ENCODE results near the gene SOCS1. TPM values are rescaled to one million over a fixed set of nuclear protein-coding genes. Genes with fewer than 3 reads are reported as not detected.

Gene SOCS1
- total RNA-seq, 1 donor from 2014 or later = 6.9 TPM

DNA sequence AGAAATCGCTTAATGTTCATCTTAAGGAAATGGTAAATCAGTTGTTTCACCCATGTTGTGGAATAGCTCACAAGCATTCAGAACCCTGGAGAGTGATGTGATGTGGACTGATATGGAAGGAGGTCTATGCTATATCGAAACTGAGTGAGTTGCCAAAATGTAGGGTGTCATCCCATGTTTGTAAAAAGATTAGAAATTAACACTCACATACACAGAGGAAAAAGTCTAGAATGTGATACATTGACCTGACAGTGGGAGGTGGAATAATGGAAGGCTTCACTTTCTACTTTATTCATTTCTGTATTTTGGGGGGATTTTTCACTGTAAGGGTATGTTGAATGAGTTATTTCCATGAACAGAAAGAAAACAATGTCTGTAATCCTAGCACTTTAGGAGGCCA lies 29.8 kb upstream of the SOCS1 start:
- no peak for DNase-seq (ENCODE audit: low spot score)

DNA sequence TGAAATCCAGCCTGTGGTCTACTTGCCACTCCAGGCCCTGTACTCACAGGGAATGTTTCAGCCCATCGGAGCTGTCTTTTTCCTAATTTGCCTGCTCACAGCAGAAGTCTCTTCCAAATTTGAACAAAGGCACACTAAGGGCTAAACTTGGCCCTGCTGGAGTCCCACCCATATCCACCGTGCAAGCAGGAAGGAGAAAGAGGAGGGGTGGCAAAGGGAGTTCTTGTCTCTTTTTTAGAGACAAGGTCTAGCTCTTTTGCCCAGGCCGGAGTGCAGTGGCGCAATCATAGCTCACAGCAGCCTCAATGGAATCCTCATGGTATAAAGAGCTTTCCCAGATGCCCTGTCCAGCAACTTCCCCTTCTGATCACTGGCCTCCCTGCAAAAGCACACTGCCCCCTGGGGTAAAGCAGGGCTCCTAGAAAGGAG lies 27.8 kb upstream of the SOCS1 start:
- no peak for DNase-seq (ENCODE audit: low spot score)

DNA sequence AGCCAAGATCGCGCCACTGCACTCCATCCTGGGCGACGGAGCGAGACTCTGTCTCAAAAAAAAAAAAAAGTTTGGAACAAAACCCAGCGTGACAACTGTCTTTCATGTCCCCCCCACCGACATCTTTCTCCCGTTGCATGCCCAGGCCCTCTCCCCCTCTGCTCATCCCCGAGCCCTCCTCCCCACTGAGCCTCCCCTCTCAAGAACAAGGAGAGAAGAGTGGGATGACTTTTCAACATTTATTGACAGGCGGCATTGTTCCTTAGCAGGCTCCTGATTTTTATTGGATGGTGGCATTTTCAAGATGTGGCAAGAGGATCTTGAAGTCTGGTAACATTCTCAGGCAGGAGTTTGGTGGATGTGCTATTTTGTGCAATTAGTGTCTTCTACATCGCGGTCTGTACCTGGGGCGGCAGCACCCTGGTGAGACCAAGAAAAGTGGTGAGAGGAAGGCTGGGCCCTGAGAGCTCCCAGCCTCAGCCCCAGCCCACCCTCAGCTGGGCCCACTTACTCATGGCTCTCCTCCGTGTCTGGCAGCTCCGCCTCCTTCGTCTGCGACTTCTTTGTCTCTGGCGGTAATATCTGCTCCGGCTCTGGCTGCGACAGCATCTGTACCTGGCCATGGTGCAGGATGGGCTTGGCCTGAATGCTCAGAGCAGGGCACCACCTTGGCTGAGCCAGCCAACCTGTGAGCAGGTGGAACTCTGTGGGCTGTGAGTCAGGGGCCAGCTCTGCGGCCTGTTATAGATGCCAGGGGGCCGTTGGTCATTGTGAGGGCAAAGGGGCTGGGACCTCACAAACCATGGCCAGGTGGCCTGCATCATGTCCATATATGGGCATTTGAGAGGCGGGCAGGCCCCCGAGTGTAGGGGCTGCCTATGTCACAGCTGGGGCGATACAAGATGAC lies 24.9 kb upstream of the SOCS1 start, which contains the start of gene PRM1:
TSS of gene PRM1 (minus strand) at position 715 of the 907 bp plus-strand sequence. CDS start at position 623, 92 bp downstream.
- DNase-seq (ENCODE audit: low spot score) = no peak

DNA sequence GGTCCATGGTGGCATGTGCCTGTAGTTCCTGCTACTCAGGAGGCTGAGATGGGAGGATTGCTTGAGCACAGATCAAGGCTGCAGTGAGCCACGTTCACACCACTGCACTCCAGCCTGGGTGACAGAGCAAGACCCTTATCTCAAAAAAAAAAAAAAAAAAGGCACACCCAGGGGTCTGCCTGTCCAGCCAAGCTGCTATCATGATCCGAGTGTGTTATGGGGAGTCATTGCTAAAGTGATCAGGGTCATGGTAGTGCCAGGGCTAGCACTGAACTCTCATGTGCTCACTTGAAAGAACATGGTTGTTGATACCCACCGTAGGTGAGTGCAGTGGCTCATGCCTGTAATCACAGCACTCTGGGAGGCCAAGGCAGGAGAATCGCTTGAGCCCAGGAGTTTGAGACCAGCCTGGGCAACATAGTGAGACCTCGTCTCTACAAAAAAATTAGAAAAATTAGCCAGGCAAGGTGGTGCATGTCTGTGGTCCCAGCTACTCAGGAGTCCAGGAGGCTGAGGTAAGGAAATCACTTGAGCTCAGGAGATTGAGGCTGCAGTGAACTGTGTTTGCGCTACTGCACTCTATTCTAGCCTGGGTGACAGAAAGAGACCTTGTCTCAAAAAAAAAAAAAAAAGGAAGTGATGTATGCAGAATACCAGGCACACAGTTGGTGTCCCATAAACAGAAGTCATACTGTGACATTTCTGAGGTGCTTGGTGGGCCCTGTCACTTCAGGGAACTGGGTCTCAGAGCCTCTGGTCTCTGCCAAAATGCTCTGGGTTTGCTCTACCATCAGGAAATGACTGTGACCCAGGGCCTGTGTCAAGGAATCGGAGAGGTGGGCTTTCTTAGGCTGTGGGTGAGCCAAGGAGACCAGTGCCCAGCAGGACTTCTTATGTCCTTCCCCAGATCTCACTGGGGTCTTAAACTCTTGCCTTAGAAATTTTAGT lies 23.0 kb upstream of the SOCS1 start:
- DNase-seq (ENCODE audit: low spot score) = no peak

DNA sequence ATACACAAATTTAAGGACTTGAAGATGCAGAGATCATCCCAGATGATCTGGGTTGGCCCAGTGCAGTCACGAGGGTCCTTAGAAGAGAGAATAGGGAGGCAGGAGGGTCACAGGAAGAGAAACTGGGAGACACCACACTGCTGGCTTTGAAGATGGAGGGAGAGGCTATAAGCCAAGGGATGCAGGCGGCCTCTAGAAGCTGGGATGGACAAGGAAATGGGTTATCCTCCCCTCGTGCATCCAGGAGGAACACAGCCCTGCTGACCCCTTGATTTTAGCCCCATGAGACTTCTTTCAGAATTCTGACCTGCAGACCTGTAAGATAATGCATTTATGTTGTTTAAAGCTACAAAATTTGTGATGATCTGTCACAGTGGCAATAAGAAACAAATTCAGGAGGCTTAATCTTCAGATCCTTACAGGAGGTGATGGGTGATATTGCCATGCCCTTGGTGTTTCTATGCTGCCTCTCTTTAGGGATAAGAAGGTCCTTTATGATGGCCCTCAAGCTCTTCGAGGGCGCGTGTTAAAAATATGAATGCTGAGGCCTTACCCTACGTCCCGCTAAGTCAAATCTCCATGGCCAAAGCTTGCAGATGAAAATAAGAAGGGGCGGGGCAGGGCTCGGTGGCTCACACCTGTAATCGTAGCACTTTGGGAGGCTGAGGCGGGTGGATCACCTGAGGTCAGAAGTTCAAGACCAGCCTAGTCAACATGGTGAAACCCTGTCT lies 21.8 kb upstream of the SOCS1 start:
- DNase-seq (ENCODE audit: low spot score) = no peak

DNA sequence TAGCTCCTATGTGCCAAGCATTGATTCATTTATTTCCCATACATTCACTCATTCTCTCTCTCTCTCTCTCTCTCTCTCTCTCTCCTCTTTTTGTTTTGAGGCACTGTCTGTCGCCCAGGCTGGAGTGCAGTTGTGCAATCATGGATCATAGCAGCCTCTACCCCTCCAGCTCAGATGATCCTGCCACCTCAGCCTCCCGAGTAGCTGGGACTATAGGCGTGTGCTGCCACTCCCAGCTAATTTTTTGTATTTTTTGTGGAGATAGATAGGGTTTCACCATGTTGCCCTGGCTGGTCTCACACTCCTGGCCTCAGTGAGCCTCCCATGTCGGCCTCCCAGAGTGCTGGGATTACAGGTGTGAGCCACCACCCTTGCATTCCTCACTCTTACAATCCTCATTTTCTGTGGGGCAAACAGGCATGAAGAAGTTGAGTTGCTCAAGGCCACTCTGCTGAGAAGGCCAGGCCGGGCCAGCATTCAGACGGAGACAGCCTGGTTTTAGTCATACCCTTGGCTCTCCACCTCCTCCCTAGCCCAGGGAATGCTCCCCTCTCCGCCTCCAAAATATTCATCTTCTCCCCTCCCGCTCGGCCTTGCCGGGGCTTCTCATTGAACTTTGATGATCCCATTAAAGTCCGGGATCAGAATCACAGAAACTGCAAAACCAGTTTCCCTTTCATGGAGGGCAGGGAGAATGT lies 21.0 kb upstream of the SOCS1 start:
- DNase-seq (ENCODE audit: low spot score) = no peak

DNA sequence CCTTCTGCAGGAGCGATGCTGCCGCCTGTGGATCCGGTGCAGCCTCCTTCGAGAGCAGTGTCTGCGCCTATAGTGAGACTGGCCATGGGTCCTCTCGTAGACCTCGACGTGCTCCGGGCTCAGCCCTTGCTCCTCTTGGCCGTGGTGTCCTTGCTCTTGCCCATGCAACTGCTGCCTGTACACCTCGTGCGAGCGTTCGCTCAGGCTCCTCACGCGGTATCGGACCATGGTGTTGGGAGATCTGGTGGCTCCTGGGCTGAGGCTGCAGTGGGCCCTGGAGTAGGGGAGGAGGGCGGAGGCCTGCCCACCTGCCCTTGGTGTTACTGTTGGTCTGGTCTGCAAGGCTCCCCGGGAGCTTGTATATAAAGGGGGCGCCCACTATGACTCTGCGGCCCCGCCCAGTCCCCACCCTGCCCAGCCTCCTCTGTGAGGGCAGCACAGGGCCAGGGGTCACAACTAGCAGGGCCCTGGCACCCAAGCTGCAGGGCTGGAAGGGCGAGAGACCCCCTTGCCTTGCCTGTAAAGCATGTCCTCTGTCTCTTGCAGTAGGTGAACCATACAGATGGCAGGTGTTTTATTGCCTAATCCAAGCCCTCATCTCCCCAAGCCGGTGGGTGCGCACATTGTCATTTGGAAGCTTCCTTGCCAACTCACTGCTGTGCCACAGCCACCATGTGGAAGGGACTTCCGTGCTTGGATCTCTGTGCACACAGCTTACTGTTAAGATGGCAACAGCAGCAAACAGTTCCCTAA lies 20.3 kb upstream of the SOCS1 start, which contains the start of gene PRM2:
TSS of gene PRM2 (minus strand) at position 338 of the 753 bp plus-strand sequence. CDS start at position 228, 110 bp downstream.
- no peak for DNase-seq (ENCODE audit: low spot score)

DNA sequence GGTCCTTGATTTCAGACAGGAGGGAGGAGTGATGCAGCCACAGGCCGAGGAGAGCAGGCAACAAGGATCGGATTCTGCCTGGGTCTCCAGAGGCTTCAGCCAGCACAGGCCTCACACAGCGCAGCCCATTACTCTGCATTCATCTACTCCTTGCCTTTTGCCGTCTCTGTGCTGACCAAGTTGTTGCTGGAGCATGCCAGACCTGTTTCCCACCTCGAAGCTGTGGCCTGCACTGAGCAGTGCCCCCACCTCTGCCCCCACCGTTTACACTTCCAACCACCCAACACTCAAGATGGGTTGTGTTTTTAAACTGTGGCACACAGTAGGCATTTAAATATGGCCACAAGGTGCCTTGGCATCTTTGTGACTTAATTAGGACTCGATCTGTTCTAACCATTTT lies 19.0 kb upstream of the SOCS1 start:
- DNase-seq (ENCODE audit: low spot score) = no peak

DNA sequence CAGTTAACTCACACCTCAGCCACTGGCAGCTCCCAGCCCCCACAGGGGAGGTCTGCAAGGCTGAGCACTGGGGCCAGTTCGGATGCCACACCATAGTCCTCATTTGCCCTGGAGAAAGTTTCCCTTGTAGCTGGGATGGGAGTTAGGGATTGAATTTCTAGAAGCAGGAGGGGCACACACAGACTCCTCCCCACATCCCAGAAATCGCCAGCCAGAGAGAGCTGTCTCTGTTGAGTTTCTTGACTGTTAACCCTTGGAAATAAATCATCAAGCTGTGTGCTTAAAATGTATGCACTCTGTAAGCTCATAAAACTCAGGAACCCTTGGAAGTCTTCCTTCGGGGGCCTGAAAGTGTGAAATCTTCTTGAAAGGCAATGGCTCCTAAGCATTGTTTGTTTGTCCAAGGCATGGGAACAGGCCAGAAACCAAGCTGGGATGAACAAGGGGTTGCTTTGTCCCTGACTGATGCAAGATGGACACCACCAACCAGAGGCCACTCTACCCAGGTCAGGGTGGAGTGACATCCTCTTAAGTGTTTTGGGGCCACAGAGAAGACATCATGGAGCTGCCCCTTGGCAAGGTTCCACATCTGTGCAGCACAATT lies 17.8 kb upstream of the SOCS1 start:
- no peak for DNase-seq (ENCODE audit: low spot score)

DNA sequence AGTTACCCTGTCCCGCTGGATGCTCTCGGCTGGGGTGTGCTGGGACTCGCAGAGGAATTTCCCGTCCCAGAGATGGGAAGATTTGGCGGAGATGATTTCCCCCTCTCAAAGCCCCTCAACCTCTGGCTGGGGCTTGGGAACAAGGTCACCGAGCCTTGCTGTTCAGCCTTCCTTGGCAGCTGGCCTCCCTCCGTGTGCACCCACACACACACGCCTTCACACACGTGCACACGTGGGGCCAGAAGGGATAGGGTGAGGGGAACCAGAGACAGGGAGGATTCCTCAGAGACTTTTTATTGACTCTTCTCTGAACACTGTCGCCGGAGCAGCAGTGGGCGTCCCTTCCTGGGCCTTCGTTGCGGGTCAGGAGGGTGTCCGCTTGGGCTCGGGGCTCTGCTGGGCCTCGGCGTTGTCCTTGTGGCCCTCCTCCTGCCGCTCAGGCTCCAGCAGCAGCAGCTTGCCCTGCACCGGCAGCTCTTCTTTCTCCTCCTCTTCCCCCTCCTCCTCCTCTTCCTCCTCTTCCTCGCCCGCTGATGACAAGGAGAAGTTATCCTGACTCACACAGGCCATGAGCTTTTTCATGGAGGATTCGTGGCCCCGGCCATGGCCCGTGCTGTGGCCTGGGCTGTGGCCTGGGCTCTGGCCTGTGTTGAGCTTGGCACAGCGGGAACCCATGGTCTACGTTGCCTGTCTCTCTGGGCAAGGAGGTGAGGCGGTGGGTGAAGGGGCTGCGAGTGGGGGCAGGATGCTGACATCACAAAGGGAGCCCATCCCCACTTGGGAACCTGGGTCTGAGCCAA lies 17.1 kb upstream of the SOCS1 start, which contains the start of gene PRM3:
TSS of gene PRM3 (minus strand) at position 709 of the 800 bp plus-strand sequence. CDS start at position 675, 34 bp downstream.
- DNase-seq (ENCODE audit: low spot score) = no peak

DNA sequence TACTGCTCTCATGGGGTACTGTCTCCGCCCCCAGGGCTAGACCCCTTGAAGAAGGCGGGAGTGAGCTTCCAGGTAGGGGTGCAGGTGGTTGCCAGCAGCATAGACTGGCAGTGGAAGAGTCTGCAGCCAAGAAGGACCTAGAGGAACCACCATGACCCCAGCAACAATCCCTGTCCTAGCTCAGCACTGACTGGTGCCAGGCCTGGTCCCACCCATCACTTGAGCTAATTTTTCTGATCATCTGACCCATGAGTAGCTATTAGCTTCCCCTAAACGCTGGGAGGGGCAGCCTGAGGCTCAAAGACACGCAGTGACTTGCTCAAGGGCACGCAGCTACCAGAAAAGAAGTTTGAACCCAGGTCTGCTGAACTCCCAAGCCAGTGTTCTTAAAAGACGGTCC lies 16.5 kb upstream of the SOCS1 start:
- no peak for DNase-seq (ENCODE audit: low spot score)

DNA sequence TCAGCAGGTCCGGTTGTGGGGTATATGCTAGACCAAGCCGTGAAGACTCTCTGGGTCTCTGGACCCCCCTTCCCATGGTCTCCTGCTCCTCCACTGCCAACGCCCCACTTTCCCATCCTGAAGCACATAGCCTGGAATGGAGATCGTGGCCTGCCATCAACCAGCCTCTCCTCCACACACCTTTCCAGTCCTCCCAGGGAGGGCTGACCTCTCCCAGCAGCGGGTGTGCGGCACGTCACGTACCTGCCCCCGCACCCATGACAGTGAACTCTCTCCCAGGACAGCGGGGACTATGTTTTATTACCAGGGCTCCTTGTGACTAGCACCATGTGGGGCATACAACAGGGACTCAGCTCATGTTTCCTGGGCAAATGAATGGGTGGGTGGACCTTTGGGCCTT lies 15.6 kb upstream of the SOCS1 start:
- DNase-seq (ENCODE audit: low spot score) = no peak

DNA sequence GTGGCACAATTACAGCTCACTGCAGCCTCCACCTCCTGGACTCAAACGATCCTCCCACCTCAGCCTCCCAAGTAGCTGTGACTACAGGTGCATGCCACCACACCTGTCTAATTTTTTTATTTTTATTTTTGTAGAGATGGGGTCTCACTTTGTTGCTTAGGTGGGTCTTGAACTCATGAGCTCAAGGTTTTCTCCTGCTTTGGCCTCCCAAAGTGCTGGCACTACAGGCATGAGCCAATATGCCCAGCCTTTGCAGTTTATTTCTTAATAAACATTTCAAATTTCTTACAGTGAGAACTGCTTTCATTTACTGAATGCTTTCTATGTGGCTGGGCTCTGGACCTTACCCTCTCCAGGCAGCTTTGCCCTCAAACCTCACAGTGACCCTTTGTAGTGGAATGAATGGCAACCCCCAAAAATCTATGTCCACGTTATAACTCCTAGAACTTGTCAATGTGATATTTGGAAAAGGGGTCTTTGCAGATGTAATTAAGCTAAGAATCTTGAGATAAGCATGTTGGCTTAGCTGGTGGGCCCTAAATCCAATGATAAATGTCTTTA lies 14.7 kb upstream of the SOCS1 start:
- no peak for DNase-seq (ENCODE audit: low spot score)

DNA sequence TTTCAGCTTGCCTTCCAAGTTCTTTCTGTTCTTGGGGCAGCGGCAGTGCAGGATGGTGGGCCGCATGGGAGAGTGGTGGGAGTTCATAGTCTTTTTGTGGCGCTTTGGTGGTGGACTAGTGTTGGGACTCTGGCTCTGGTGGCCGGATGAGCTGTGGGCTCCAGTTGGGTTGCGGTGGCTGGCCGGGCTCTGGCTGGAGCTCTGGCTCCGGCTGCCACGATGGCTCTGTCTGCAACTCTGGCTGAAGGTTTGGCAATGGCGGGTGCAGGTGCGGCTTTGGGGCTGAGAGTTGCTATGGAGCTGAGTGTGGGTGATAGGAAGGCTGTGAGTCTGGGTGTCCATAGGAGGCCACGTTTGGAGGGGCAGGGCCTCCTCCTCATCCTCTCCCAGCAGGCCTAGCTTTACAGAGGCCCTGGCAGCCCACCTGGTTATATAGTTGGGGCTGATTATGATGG lies 12.9 kb upstream of the SOCS1 start, which contains the start of gene TNP2:
TSS of gene TNP2 (minus strand) at position 405 of the 455 bp plus-strand sequence. CDS start at position 342, 63 bp downstream.
- no peak for DNase-seq (ENCODE audit: low spot score)

DNA sequence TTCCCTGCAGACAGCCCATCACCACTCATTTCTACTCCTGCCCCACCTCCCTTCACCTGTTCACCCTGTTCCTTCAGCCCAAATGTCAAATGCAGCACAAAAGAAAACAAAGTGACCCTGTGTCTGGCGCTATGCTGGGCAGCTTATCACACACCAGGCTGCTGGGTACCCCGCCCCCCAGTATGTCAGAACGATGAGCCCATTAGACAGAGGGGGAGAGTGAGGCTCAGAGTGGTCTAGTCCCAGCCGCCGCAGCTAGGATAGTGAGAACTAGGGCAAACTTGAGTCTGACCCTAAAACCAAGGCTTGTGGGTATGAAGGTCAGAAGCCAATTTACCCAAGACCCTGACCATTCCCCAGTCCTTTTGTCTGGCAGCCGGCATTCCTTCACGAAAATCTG lies 9.1 kb upstream of the SOCS1 start:
- DNase-seq (ENCODE audit: low spot score) = no peak

DNA sequence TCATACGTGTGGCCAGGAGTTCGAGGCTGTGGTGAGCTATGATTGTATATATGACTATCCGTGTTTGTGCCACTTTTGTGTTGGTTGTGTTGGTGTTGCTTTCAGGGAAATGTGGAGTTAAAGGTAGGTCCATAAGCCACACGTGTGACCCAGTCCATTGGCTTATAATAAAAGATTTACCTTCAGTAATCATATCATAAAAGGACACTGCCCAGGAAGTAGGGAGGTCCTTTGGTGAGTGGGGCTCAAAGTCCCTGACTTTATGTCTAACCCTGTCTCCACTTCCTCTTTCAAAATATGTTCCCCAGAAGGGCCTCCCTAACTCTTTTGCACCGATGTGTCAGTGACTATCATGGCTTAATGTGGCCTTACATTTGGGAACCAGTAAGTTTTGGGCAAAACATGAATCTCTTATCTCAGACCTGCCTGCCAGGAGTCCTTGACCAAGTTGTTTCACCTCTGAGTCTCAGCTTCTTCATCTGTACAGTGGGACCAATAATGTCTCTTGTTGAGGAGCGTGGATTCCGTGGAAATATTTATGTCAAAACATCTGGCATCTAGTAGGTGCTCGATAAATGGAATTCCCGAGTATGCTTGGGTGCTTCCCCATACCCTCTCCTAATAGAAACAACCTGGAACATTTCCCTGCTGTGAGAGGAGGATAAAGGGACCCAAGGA lies 8.3 kb upstream of the SOCS1 start:
- no peak for DNase-seq (ENCODE audit: low spot score)

DNA sequence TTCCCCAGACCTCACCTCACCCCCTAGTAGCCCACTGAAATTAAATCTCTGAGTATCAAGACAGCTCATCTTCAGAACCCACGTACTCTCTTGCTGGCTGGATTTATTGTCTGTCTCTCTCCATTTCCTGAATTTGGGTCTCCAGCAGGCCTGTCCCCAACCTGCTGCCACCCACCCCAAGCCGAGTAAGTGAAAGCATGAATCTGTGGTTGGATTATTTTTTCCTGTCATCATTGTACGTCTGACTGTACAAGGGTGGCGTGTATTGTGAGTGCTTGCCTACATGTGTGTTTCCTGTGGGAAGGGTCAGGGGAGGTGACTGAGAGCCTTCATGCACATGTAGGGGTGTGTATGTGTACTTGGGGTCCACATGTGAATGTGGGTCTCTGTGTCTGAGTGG lies 7.7 kb upstream of the SOCS1 start:
- no peak for DNase-seq (ENCODE audit: low spot score)

DNA sequence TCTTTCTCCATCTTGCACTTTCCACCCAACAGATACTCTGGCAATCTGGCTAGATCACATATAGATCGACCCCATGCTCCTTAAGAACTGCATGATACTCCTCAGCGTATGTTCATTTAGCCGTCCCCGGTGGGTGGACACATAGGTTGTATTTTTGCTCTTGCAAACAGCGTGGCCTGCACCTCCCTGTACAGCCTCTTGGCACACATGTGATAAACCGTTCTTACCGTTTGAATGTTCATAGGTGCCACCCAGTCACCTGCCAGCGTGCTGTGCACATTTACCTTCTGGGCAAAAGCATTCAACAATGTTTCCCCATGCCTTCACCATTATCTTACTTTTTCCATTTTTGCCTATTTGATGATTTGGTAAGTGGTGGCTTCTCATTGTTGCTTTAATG lies 6.9 kb upstream of the SOCS1 start:
- DNase-seq (ENCODE audit: low spot score) = no peak

Measured in ureter (tissue), 1 donor.